H9 (cell line): Measurements from ENCODE around the gene TMSB10. TPM values are rescaled to one million over a fixed set of nuclear protein-coding genes. Genes with fewer than 3 reads are reported as not detected.

Experiments used
- DNase-seq: peaks from one replicate; pipeline ENCODE4 v3.0.0-alpha.2; 2017
- H2AFZ ChIP-seq: one replicate; pipeline ENCODE4 v1.6.1; 2013; ENCODE audit warnings: mild to moderate bottlenecking, low read length, control low read depth, moderate library complexity
- H2AK5ac ChIP-seq: 2 replicates; pipeline ENCODE4 v1.6.1; 2013; ENCODE audit warnings: low read length, control low read depth, mixed read lengths; ENCODE audit not compliant: insufficient read length
- H2BK120ac ChIP-seq: one replicate; pipeline ENCODE4 v1.6.1; 2013; ENCODE audit warnings: low read depth, mild to moderate bottlenecking, low read length, control low read depth, inconsistent platforms; ENCODE audit not compliant: poor library complexity, severe bottlenecking
- H2BK12ac ChIP-seq: 2 replicates; pipeline ENCODE4 v1.6.1; 2013; ENCODE audit warnings: low read length, control low read depth, mixed read lengths, low read depth; ENCODE audit not compliant: insufficient read length
- H2BK15ac ChIP-seq: 2 replicates; pipeline ENCODE4 v1.6.1; 2013; ENCODE audit warnings: low read depth, low read length, control low read depth
- H2BK20ac ChIP-seq: one replicate; pipeline ENCODE4 v1.6.1; 2013; ENCODE audit warnings: low read depth, mild to moderate bottlenecking, low read length, control low read depth, inconsistent platforms; ENCODE audit not compliant: poor library complexity, severe bottlenecking
- H2BK5ac ChIP-seq: 2 replicates; pipeline ENCODE4 v1.6.1; 2013; ENCODE audit warnings: low read length, control low read depth, mixed read lengths; ENCODE audit not compliant: insufficient read length
- H3K14ac ChIP-seq: 2 replicates; pipeline ENCODE4 v1.6.1; 2013; ENCODE audit warnings: low read length, control low read depth; ENCODE audit not compliant: insufficient read depth
- H3K18ac ChIP-seq: 2 replicates; pipeline ENCODE4 v1.6.1; 2013; ENCODE audit warnings: low read depth, mild to moderate bottlenecking, mixed read lengths, low read length, control low read depth; ENCODE audit not compliant: insufficient read length
- H3K23ac ChIP-seq: 2 replicates; pipeline ENCODE4 v1.6.1; 2013; ENCODE audit warnings: low read length, control low read depth, mixed read lengths, low read depth; ENCODE audit not compliant: insufficient read length
- H3K23me2 ChIP-seq: 2 replicates; pipeline ENCODE4 v1.6.1; 2013; ENCODE audit warnings: low read depth, mild to moderate bottlenecking, mixed read lengths, low read length, control low read depth; ENCODE audit not compliant: insufficient read length, poor library complexity, severe bottlenecking
- H3K27ac ChIP-seq: 2 replicates; pipeline ENCODE4 v1.5.1; 2013; ENCODE audit warnings: low read length, control low read depth, mixed read lengths, low read depth; ENCODE audit not compliant: insufficient read length
- H3K27me3 ChIP-seq: 2 replicates; pipeline ENCODE4 v1.6.1; 2013; ENCODE audit warnings: low read length, control low read depth, inconsistent platforms; ENCODE audit not compliant: insufficient read depth
- H3K4ac ChIP-seq: 2 replicates; pipeline ENCODE4 v1.6.1; 2013; ENCODE audit warnings: low read depth, mild to moderate bottlenecking, control low read depth, inconsistent platforms, low read length, moderate library complexity
- H3K4me1 ChIP-seq: 2 replicates; pipeline ENCODE4 v1.6.1; 2013; ENCODE audit warnings: low read length, control low read depth, inconsistent platforms; ENCODE audit not compliant: insufficient read depth
- H3K4me2 ChIP-seq: 2 replicates; pipeline ENCODE4 v1.6.1; 2013; ENCODE audit warnings: low read length, control low read depth, mixed read lengths; ENCODE audit not compliant: insufficient read length, insufficient read depth
- H3K56ac ChIP-seq: 2 replicates; pipeline ENCODE4 v1.6.1; 2013; ENCODE audit warnings: low read depth, mild to moderate bottlenecking, mixed read lengths, low read length, control low read depth; ENCODE audit not compliant: insufficient read length
- H3K79me1 ChIP-seq: 2 replicates; pipeline ENCODE4 v1.6.1; 2013; ENCODE audit warnings: low read depth, mild to moderate bottlenecking, moderate library complexity, low read length, control low read depth, inconsistent platforms; ENCODE audit not compliant: insufficient read depth, poor library complexity, severe bottlenecking
- H3K79me2 ChIP-seq: 2 replicates; pipeline ENCODE4 v1.6.1; 2013; ENCODE audit warnings: low read length, control low read depth, inconsistent platforms; ENCODE audit not compliant: insufficient read depth
- H3K9ac ChIP-seq: 2 replicates; pipeline ENCODE4 v1.6.1; 2013; ENCODE audit warnings: low read length, control low read depth, mixed read lengths; ENCODE audit not compliant: insufficient read length; ENCODE audit errors: extremely low read depth
- H3K9me3 ChIP-seq: one replicate; pipeline ENCODE4 v1.6.1; 2013; ENCODE audit warnings: low read depth, low read length, inconsistent platforms; ENCODE audit not compliant: control insufficient read depth
- H3T11ph ChIP-seq: one replicate; pipeline ENCODE4 v1.6.1; 2013; ENCODE audit warnings: mild to moderate bottlenecking, low read length, control low read depth, inconsistent platforms
- H4K20me1 ChIP-seq: one replicate; pipeline ENCODE4 v1.6.1; 2013; ENCODE audit not compliant: control insufficient read depth, insufficient read length, insufficient read depth
- H4K5ac ChIP-seq: 2 replicates; pipeline ENCODE4 v1.6.1; 2013; ENCODE audit warnings: low read depth, mild to moderate bottlenecking, mixed read lengths, low read length, control low read depth; ENCODE audit not compliant: insufficient read length
- H4K8ac ChIP-seq: replicated peaks from 2 replicates; pipeline ENCODE4 v1.6.1; 2013; ENCODE audit warnings: low read length, control low read depth, mixed read lengths, low read depth; ENCODE audit not compliant: insufficient read length
- H4K91ac ChIP-seq: 2 replicates; pipeline ENCODE4 v1.6.1; 2013; ENCODE audit warnings: low read depth, mild to moderate bottlenecking, moderate library complexity, mixed read lengths, low read length, control low read depth; ENCODE audit not compliant: insufficient read length
- H3K27ac Mint-ChIP-seq, 3 experiments: 2 replicates in 2 of 3; 3 replicates in 1 of 3; pipeline ENCODE4 v1.8.0; 2020 to 2021; ENCODE audit warnings: mixed read lengths in 3 of 3, mild to moderate bottlenecking in 1 of 3, moderate library complexity in 1 of 3
- H3K27me3 Mint-ChIP-seq: 2 replicates; pipeline ENCODE4 v1.8.0; 2021; ENCODE audit warnings: low read depth, mild to moderate bottlenecking, moderate library complexity, mixed read lengths
- H3K36me3 Mint-ChIP-seq, 3 experiments: 2 replicates in 2 of 3; 3 replicates in 1 of 3; pipeline ENCODE4 v1.8.0; 2020 to 2021; ENCODE audit warnings: low read depth in 3 of 3, mixed read lengths in 3 of 3; ENCODE audit not compliant: insufficient read depth in 1 of 3
- H3K4me1 Mint-ChIP-seq, 2 experiments: 2 replicates each; pipeline ENCODE4 v1.8.0; 2020; ENCODE audit warnings: mixed read lengths in 2 of 2
- H3K4me3 Mint-ChIP-seq, 2 experiments: 2 replicates in 1 of 2; 3 replicates in 1 of 2; pipeline ENCODE4 v1.8.0; 2020 to 2021; ENCODE audit warnings: mild to moderate bottlenecking in 2 of 2, mixed read lengths in 2 of 2, moderate library complexity in 1 of 2
- H3K9me3 Mint-ChIP-seq, 2 experiments: 2 replicates in 1 of 2; 3 replicates in 1 of 2; pipeline ENCODE4 v1.8.0; 2020; ENCODE audit warnings: mild to moderate bottlenecking in 2 of 2, mixed read lengths in 2 of 2, moderate library complexity in 1 of 2
- CTCF ChIP-seq: fragments of 200-600 bp; sonication (generic); conservative IDR thresholded peaks from 3 replicates; pipeline ENCODE4 v1.8.0; 2021; ENCODE audit warnings: antibody characterized with exemption, mild to moderate bottlenecking
- WGBS: extraction: QIAGEN DNeasy Blood & Tissue Kit; methylation state at CpG from one replicate; pipeline ENCODE4 v1.1.7; 2013; ENCODE audit warnings: missing lambda C conversion rate, low lambda C conversion rate, mixed read lengths; ENCODE audit not compliant: insufficient read length; ENCODE audit errors: extremely low coverage; 5-methylcytosine and 5-hydroxymethylcytosine counted together
- total RNA-seq: library from RNA; stranded (reverse); gene quantifications from 2 replicates; pipeline ENCODE4 v1.2.1, GENCODE V29; 2021

The TMSB10 gene
- total RNA-seq, 1 experiment from 2014 or later: 755 TPM

GRCh38 chr2:84939426-84940087 lies 34.1 kb downstream of the TMSB10 start:
- no CpG with 5 or more reads among the region's 9 CpGs for WGBS
- no peak for DNase-seq
- no peaks in the 10 kb centered on the region for H3K9me3 ChIP-seq
- no peak overlapping the region for H2BK5ac ChIP-seq
- no peak overlapping the region for H2BK120ac ChIP-seq
- TF ChIP-seq CTCF: no peak
- no peak overlapping the region for H2AFZ ChIP-seq
- H4K8ac ChIP-seq: no peak overlapping the region
- H3K27me3 ChIP-seq: no peaks in the 10 kb centered on the region
- H4K5ac ChIP-seq: no peak overlapping the region
- H3K14ac ChIP-seq: no peak overlapping the region; the same call in 1 of the 2 replicates
- no peak overlapping the region for H2BK15ac ChIP-seq
- no peak overlapping the region for H3K4me3 Mint-ChIP-seq
- no peak overlapping the region for H3K9ac ChIP-seq
- H2BK12ac ChIP-seq: no peak overlapping the region
- H3K27ac Mint-ChIP-seq: peak overlapping the region; percentile 51 to 74 (median 60); a peak in 4 of 7 replicates
- no peaks in the 10 kb centered on the region for H3K23me2 ChIP-seq
- H3K79me1 ChIP-seq: no peaks in the 10 kb centered on the region
- no peak overlapping the region for H2BK20ac ChIP-seq
- H2AK5ac ChIP-seq: no peak overlapping the region
- no peak overlapping the region for H3K4ac ChIP-seq
- no peak overlapping the region for H3K27ac ChIP-seq
- H3K9me3 Mint-ChIP-seq: no peaks in the 10 kb centered on the region
- H3T11ph ChIP-seq: no peak overlapping the region
- no peaks in the 10 kb centered on the region; the same call in 1 of the 2 replicates for H3K27me3 Mint-ChIP-seq
- H3K23ac ChIP-seq: no peak overlapping the region
- no peak overlapping the region for H3K4me2 ChIP-seq
- H3K4me1 ChIP-seq: peaks cover 7% of the 10 kb centered on the region; the same call in 1 of the 2 replicates
- H3K56ac ChIP-seq: no peak overlapping the region
- no peaks in the 10 kb centered on the region for H3K79me2 ChIP-seq
- no peaks in the 10 kb centered on the region for H3K36me3 Mint-ChIP-seq
- H4K20me1 ChIP-seq: no peaks in the 10 kb centered on the region
- peak overlapping the region; percentile 59 for H3K18ac ChIP-seq
- no peak overlapping the region for H4K91ac ChIP-seq
- peaks cover 22 to 30% of the 10 kb centered on the region in 2 experiments for H3K4me1 Mint-ChIP-seq
